Tongue (tissue), 2 donors: ENCODE data around the gene GALNT8. TPM values are rescaled to one million over a fixed set of nuclear protein-coding genes. Genes with fewer than 3 reads are reported as not detected.
"Not testable (repeated sequence)": the region's sequence is repeated elsewhere in the genome, so short reads cannot be mapped to it uniquely, and the experiment has no call there.

Experiments used
- DNase-seq: peaks from one replicate; pipeline ENCODE4 v3.0.0-alpha.2; 2015
- total RNA-seq: library from RNA; depleted of rRNA; stranded (reverse); fragments of >200 nt; gene quantifications from one replicate; pipeline ENCODE4 v1.2.3, GENCODE V29; 2014

The GALNT8 gene
- total RNA-seq, 1 donor from 2014 or later, result 2.1 TPM

DNA sequence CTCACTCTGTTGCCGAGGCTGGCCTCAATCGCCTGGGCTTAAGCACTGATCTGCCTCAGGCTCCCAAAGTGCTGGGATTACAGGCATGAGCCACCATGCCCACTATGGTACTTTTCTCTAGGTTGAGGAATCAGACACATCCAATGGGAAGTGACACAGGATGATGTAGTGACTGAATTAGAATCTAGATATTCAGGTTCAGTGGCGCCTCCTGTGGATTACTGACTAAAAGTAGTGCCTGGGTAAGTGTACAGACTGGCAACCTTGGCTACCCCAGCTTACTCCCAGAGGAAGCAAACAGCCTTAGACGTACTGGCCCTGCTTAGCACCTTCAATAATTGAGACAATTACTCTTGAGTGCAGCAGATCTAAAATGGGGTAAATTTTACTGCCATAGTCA is 22.8 kb downstream of the GALNT8 start:
- DNase-seq, result no peak

DNA sequence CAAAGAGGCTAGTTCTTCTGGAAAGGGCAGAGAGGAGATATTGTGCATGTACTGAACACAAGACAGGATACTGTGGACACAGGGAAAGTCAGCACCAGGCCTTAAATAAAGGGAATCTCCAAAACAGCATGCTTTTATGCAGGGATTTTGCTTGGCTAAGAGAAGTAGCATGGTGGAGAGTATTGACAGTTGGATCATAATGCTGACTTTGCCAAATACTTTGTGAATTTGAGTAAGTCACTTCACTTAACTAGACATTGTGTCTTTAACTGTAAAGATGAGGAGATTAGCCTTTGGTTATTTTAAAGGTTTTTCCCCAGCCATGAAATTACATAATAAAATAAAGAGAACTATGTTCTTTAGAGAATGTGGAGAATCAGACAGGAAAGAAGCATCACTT is 24.5 kb downstream of the GALNT8 start:
- DNase-seq, result no peak

DNA sequence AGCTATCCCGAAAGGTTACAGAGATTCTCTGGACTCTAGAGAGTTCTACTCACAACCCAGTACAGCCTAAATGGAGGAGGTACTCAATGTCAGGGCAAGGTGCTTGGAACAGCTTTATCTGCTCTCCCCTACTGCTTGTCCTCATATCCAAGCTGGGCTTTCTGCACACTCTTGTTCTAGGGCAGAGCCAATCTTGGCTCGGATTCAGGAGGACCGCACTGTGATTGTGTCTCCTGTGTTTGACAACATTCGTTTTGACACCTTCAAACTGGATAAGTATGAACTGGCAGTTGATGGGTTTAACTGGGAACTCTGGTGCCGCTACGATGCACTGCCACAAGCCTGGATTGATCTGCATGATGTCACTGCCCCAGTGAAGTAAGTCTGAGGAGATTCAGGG is 25.0 kb downstream of the GALNT8 start:
- DNase-seq, result no peak

DNA sequence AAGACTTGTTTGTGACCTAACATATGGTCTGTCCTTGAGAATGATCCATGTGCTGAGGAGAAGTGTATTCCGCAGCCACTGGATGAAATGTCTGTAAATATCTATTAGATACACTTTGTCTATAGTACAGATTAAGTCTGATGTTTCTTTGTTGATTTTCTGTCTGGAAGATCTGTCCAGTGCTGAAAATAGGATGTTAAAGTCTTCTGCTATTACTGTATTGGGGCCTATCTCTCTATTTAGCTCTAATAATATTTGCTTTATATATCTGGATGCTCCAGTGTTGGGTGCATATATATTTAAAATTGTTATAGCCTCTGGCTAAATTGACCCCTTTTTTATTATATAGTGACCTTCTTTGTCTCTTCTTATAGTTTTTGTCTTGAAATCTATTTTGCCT is 31.5 kb downstream of the GALNT8 start:
- DNase-seq, result not testable (repeated sequence)

- no peak for DNase-seq
These were observed 42.6 kb downstream of the GALNT8 start for GRCh38 chr12:4762773-4763172.

- peak; percentile 64 for DNase-seq
These were observed 43.3 kb downstream of the GALNT8 start for GRCh38 chr12:4763549-4763948.

DNA sequence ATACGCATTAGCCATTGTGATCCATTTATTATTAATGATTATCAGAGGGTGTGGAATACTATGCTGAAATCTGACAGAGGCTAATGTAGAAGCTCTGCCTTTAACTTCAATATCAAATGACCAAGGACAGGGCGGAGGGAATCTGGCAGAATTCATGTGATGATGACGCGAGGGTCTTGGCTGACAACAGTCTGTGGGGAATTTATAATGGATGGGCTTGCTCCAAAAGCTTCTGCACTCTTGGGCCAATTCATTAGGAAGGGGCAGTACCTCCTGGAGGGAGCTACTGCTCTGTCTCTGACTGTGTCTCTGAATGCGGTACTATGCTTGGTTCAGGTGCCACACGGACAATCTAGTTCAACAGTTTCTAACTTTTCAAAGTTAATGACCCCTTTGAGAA is 46.2 kb downstream of the GALNT8 start:
- DNase-seq, result peak; percentile 42

GRCh38 chr12:4767186-4767585 is 47.0 kb downstream of the GALNT8 start:
- no peak for DNase-seq

- DNase-seq, result peak; percentile 56
These were observed 48.1 kb downstream of the GALNT8 start for GRCh38 chr12:4768341-4768740.

GRCh38 chr12:4769073-4769472 is 48.9 kb downstream of the GALNT8 start:
- no peak for DNase-seq

DNA sequence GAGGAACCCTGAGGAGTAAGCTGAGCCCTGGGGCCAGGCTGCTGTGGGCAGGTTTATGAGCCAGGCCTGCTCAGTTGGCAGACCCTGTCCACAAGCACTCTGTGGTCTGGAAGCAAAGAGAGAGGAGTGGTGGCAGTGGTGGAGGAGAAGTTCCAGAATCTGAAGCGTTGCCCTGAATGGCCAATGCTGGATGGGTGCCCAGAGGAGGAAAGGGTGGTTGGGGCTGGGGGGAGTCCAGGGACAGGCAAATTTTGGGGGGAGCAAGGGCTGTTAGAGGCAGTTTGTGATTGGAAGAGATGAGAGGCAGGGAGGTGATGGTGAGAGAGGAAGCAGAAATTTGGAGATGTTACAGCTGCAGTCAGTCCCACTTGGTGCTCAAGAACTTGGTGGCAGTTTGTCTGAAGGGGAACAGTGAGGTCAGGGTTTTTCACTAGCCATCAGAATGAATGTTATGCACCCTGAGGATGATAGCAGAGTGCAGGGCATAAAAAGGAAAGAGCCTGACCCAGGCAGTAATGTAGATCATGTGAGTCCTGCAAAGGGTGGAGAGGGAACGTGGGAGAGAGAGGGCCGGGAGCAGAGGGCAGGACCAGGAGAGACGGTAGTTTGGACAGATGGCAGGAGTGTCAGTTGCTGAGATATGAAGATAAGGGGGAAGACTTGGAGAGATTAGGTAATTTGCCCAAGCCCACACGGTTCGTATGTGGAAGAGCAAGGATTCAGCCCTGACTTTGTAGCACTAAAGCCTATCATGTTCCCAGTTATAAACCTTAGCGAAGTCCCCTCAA is 51.2 kb downstream of the GALNT8 start:
- DNase-seq, result no peak

GRCh38 chr12:4771960-4772566 is 51.9 kb downstream of the GALNT8 start:
- DNase-seq, result no peak

DNA sequence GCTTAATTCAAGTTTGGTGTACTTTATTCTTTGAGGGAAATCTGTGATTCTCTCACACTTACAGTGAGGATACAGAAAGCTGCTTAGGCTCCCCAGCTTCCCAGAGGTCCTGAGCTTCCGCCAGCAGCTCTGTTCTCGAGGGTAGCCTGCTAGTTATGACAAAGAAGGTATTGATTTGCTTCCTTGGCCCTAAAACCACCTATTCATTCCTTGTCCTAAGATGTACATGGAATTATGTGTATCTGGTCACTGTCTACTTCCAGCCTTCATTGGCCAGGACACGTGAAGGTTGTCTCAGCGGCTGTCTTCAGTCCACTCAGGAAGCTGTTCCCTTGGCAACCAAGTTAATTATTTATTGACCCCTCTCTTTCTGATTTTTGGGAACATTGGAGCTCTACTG is 55.7 kb downstream of the GALNT8 start:
- DNase-seq, result peak; percentile 49

- DNase-seq, result no peak
These were observed 59.5 kb downstream of the GALNT8 start for GRCh38 chr12:4779749-4780148.

- peak; percentile 48 for DNase-seq
These were observed 60.7 kb downstream of the GALNT8 start for GRCh38 chr12:4780641-4781611.

DNA sequence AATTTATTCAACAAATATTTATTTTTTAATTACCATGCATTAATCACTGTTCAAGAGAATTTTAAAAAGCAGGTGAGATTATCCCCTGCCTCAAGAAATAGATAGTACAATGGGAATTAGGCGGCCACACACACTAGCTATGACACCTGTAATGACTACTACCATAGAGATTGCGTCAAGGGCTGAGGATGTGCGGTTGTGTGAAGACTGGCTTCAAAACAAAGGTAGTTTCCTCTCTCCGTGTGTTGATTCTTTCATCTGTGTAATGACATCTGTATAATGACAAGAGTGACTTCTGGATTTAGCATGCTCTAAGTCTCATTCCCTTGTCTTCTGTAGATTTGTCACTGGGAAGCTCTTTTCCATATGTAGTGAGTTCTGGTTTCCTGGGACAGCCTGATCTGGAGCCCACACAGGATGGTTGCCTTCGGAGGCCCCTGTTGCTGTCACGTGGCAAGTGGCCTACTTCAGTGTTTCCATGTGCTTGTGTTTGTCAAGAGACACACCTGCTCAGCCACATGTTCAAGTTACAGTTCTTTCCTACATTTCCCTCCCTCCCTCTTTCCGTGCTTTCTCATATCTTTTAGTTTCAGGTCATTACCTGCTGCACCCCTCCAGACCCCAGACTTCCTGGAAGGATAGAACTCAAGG is 64.3 kb downstream of the GALNT8 start:
- no peak for DNase-seq

DNA sequence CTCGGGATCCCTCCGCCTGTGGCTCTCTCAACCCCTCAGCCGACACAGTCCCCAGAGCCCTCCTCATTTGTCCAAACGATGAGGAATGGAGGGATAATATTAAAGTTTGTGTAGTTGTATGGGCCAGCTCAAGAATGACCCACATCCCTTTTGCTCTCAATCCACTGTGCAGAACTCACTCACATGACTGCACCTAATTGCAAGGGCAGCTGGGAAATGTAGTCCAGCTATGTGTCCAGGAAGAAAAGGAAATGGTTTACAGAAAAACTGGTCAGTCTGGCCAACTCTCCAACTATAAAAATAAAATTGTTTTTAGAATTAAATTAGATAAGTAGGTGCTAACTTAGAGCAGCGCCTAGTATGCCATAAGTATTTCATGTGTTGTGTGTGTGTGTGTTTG is 66.6 kb downstream of the GALNT8 start:
- no peak for DNase-seq

GRCh38 chr12:4787965-4788364 is 67.8 kb downstream of the GALNT8 start:
- no peak for DNase-seq

DNA sequence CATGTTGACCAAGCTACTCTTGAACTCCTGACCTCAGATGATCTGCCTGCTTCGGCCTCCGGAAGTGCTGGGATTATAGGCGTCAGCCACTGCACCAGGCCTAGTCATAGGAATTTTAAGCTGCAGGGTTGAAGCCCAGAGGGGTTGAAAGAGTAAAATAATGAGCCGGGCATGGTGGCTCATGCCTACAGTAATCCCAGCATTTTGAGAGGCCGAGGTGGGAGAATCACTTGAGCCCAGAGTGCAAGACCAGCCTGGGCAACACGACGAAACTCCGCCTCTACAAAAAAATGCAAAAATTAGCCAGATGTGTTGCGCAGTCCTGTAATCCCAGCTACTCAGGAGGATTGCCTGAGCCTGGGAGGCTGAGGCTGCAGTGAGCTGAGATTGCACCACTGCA is 69.6 kb downstream of the GALNT8 start:
- no peak for DNase-seq

DNA sequence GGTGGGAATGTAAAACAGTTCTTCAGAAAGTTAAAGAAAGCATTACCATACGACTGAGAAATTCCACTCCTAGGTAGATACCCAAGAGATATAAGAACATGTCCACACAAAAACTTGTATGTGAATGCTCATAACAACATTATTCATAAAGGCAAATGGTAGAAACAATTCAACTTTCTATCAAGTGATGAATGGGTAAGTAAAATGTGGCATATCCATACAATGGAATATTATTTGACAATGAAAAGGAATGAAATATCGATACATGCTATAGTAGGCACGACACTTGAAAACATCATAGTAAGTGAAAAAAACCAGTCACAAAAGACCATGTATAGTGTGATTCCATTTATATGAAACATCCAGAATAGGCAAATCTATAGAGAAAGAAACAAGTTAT is 71.3 kb downstream of the GALNT8 start:
- DNase-seq, result no peak

DNA sequence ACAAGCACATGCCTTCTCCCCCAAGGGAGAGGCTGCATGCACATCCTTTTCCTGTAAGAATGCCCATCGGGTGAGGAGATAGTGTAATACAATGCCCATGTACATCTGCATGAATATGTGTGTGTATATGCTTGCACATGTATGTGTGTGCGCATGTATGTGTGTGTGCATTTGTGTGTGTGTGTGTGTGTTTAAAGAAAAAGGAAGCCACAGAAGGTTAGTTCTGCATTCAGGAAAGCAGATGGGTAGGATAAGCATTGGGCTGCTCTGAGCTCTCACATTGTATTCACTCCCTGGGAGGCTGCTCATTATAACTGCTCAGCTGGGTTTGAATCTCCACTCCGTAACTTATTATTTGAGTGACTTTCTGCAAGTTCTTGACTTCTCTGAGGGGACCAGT is 74.3 kb downstream of the GALNT8 start:
- no peak for DNase-seq

DNA sequence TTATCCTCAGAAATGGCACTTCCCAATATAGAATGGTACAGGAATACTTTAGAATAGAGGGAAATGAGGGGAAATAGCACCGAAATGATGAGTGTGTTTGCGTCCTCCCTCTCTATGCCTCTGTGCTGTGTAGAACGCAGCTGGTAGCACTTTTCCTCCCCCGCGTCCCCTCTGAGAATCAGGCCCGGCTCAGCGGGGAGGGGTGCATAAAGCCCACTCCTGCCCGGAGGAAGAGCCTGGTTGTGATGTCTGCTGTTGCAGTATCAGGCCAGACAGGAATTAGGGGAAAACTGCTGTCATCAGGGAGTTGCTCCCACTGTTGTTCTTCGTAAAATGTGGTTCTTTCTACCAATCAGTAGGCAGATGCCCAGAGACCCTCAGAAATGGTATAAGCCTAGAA is 76.0 kb downstream of the GALNT8 start:
- no peak for DNase-seq
